Measurements from ENCODE around the gene ARMCX4.

DNA sequence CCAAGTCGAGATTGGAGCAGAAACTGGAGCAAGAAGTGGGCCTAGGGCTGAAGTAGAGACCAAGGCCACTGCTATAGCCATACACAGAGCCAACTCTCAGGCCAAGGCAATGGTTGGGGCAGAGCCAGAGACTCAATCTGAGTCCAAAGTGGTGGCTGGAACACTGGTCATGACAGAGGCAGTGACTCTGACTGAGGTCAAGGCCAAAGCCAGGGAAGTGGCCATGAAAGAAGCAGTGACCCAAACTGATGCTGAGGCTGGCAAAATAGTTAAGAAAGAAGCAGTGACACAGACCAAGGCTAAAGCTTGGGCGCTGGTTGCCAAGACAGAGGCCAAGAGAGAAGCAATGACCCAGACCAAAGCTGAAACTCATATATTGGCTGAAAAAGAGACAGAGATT, 3.5 kb downstream of the ARMCX4 start:
- TF ChIP-seq, protein P1, sequence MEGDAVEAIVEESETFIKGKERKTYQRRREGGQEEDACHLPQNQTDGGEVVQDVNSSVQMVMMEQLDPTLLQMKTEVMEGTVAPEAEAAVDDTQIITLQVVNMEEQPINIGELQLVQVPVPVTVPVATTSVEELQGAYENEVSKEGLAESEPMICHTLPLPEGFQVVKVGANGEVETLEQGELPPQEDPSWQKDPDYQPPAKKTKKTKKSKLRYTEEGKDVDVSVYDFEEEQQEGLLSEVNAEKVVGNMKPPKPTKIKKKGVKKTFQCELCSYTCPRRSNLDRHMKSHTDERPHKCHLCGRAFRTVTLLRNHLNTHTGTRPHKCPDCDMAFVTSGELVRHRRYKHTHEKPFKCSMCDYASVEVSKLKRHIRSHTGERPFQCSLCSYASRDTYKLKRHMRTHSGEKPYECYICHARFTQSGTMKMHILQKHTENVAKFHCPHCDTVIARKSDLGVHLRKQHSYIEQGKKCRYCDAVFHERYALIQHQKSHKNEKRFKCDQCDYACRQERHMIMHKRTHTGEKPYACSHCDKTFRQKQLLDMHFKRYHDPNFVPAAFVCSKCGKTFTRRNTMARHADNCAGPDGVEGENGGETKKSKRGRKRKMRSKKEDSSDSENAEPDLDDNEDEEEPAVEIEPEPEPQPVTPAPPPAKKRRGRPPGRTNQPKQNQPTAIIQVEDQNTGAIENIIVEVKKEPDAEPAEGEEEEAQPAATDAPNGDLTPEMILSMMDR (IDR thresholded peaks at IDR 0.05; ENCODE audit: low read length) = no peak
- TF ChIP-seq EZH2 (IDR thresholded peaks at IDR 0.05; ENCODE audit: borderline replicate concordance, low read length) = no peak

Measured in OCI-LY1 (cell line).